HG03378 (cell line): Measurements from ENCODE around the gene KRTAP4-6.
"Not testable (repeated sequence)": the region's sequence is repeated elsewhere in the genome, so short reads cannot be mapped to it uniquely, and the experiment has no call there.

Experiments
- ATAC-seq: cut with Tn5 transposase; IDR thresholded peaks from one replicate; pipeline ENCODE4 v1.9.1; 2021; ENCODE audit warnings: mild to moderate bottlenecking, moderate library complexity; ENCODE audit not compliant: unreplicated experiment

The KRTAP4-6 gene

GRCh38 chr17:41140360-41141131, at the start of gene KRTAP4-6:
TSS of gene KRTAP4-6 (minus strand) at chr17:41140544. CDS start at chr17:41140487, 57 bp downstream.
- ATAC-seq: no peak

- not testable (repeated sequence) for ATAC-seq
These were observed 49.5 kb upstream of the KRTAP4-6 start, which contains the start of gene KRTAP9-1 for GRCh38 chr17:41189837-41190318. TSS of gene KRTAP9-1 (plus strand) at chr17:41189887. CDS start at chr17:41189887, 0 bp downstream.

DNA sequence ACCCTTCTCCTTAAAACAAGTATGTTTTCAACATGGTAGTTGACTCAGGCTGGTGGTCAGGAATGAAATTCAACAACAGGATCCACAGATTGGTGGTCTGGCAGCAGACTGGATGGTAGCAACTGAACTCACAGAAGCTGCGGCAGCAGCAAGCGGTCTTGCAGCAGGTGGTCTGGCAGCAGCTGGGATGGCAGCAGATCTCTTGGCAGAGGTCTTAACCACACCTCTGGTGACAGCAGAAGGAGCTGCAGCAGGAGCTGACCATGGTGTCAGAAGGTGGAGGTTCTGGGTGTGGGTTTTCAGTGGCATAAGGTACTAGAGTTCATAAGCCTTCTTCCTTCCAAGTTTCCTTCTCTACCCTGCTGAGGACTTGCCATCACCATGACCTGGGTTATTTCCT, 46.5 kb upstream of the KRTAP4-6 start:
- ATAC-seq: no peak

GRCh38 chr17:41185001-41185400, 44.7 kb upstream of the KRTAP4-6 start:
- ATAC-seq: no peak

- ATAC-seq: no peak
These were observed 44.2 kb upstream of the KRTAP4-6 start, which contains the start of gene KRTAP4-1 for GRCh38 chr17:41184480-41184961. TSS of gene KRTAP4-1 (minus strand) at chr17:41184911. CDS start at chr17:41184854, 57 bp downstream.

GRCh38 chr17:41178843-41179616, 38.7 kb upstream of the KRTAP4-6 start:
- no peak for ATAC-seq

DNA sequence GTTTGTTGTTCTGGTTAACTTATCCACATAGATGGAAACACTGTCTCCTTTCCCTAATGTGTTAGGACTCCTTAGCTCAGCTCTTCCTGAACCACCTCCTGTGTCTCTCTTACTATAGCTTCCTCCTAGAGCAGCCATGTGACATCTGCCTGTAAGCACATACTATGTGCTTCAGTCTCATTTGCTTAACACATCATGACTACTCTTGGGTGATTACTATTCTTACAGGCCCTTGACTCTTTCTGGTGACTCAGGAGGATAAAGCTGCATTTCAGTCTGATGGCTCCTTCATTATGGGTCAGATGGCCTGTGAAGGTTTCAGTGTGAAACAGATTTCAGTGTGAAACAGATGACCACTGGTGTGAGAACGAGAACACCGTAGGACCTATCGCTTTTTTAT, 38.0 kb upstream of the KRTAP4-6 start:
- ATAC-seq: no peak

GRCh38 chr17:41177727-41178271, 37.5 kb upstream of the KRTAP4-6 start, which contains the start of gene KRTAP4-2:
TSS of gene KRTAP4-2 (minus strand) at chr17:41178221. CDS start at chr17:41178164, 57 bp downstream.
- ATAC-seq: no peak

GRCh38 chr17:41176744-41177387, 36.5 kb upstream of the KRTAP4-6 start:
- ATAC-seq: no peak

DNA sequence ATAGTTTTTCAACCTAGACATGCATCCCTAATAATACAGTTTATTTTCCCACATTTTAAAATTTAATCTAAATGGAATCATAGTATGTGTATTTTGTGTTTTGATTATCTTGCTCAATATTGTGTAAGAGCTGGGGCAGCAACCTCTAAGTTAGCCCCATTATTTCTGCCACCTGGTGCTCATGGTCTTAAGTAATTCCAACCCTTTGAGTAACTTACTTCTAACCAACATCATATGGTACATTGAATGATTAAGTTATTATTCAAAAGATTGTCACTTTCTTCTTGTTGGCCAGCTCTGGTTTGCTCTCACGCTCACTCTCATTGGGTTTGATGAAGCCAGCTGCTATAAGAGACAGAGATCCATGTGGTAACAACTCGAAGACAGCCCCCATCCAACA, 31.5 kb upstream of the KRTAP4-6 start:
- no peak for ATAC-seq

DNA sequence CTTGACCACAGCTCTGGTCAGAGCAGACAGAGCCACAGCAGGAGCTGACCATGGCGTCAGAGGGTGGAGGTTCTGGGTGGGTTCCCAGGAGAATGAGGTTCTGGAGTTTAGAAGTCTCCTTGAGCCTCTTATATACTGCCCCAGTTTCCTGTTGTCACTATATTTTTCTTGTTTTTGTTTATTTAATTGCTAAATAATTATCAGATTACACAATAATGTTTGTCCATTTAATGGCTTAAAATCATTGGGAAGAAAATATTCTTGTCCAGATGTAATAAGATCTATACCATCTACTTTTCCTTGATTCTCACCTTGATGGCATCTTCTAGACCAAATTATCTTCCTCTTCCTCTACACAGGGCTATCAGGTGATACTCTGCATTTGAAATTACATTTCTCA, 27.8 kb upstream of the KRTAP4-6 start, which contains the start of gene KRTAP4-3:
TSS of gene KRTAP4-3 (minus strand) at position 101 of the 400 bp plus-strand sequence. CDS start at position 52, 49 bp downstream.
- ATAC-seq: no peak

DNA sequence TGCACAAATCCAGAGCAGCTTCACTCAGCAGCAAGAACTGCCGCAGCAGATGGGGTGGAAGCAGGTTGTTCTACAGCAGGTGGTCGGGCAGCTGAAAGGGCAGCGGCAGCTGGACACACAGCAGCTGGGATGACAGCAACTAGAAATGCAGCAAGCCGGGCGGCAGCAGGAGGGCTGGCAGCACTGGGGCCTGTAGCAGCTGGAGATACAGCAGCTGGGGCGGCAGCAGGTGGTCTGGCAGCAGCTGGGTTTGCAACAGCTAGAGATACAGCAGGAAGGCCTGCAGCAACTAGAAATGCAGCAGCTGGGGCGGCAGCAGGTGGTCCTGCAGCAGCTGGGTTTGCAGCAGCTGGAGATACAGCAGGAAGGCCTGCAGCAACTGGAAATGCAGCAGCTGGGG, 27.2 kb upstream of the KRTAP4-6 start:
- ATAC-seq: no peak

DNA sequence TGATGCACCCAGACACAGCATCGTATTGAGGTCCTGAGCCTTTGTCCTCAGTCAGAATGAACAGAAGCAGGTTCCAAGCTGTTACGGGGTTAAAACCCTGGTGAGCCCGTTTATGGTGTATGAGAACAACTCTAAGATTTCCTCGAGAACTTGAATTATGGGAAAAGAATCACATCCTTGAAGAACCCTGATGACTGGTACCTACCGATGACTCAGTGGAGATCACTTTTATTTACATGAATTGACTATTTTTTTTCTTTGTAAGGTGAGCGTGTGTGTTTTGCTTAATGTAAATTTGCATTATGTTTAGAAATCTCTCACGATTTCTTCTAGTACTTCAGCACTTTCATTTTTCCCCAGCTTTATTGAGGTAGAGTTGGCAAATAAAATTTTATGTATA, 23.5 kb upstream of the KRTAP4-6 start:
- no peak for ATAC-seq

GRCh38 chr17:41160648-41161047, 20.3 kb upstream of the KRTAP4-6 start, which contains the start of gene KRTAP4-4:
TSS of gene KRTAP4-4 (minus strand) at chr17:41160748. CDS start at chr17:41160691, 57 bp downstream.
- no peak for ATAC-seq

DNA sequence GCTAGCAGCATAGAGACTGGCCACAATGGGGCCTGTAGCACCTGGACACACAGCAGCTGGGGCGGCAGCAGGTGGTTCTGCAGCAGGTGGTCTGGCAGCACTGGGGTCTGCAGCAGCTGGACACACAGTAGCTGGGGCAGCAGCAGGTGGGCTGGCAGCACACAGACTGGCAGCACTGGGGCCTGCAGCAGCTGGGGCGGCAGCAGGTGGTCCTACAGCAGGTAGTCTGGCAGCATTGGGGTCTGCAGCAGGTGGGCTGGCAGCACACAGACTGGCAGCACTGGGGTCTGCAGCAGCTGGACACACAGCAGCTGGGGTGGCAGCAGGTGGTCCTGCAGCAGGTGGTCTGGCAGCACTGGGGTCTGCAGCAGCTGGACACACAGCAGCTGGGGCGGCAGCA, 19.8 kb upstream of the KRTAP4-6 start:
- ATAC-seq: not testable (repeated sequence)

GRCh38 chr17:41153856-41154255, 13.5 kb upstream of the KRTAP4-6 start:
- no peak for ATAC-seq

DNA sequence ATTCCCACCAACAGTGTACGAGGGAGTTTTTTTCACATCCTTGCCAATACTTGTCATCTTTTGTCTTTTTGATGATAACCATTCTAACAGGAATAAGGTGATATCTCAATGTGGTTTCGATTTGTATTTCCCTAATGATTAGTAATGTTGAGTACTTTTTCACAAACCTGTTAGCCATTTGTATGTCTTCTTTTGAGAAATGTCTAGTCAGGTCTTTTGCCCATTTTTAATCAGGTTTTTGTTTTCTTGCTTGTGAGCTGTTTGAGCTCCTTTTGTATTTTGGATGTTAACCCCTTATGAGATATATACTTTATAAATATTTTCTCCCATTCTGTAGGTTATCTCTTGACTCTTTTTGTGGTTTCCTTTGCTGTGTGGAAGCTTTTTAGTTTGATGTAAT, 11.2 kb upstream of the KRTAP4-6 start:
- ATAC-seq: no peak

- no peak for ATAC-seq
These were observed 9.7 kb upstream of the KRTAP4-6 start for GRCh38 chr17:41150026-41150425.

- no peak for ATAC-seq
These were observed 9.3 kb upstream of the KRTAP4-6 start, which contains the start of gene KRTAP4-5 for GRCh38 chr17:41149652-41149985. TSS of gene KRTAP4-5 (minus strand) at chr17:41149825. CDS start at chr17:41149767, 58 bp downstream.

DNA sequence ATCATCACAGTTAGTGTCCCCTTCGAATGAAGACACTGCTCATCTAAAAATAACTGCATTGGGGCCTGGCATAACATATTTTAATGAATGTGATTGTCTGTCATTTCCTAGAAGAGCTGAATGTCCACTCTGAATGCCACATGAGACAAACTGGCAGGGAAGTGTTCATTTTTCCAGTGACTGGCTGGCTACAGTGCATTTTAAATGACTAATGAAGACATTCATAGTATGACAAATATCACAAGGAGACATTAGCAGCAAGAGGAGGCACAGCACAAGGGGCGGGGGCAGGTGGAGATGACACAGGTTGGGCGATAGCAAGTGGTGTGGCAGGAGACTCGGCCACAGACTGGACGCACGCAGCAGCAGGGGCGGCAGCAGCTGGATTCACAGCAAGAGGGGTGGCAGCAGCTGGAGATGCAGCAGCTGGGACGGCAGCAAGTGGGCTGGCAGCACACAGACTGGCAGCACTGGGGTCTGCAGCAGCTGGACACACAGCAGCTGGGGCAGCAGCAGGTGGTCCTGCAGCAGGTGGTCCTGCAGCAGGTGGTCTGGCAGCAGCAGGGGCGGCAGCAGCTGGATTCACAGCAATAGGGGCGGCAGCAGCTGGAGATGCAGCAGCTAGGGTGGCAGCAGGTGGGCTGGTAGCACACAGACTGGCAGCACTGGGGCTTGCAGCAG, 8.8 kb upstream of the KRTAP4-6 start:
- not testable (repeated sequence) for ATAC-seq
